HCT116 (cell line): ENCODE data around the gene ALDH1L1. TPM values are rescaled to one million over a fixed set of nuclear protein-coding genes. Genes with fewer than 3 reads are reported as not detected.

Experiments used
- ATAC-seq: fragments of 200-7000 bp; cut with Tn5 transposase; 2 replicates; pipeline ENCODE4 v1.9.1; 2020; ENCODE audit warnings: mild to moderate bottlenecking, moderate library complexity
- BruUV-seq: library from RNA; stranded (reverse); fragments of 400-500 nt; replicated peaks from 2 replicates; lab custom pipeline; 2021; lab: Mats Ljungman, UMichigan
- CTCF ChIA-PET: fragments of 300-600 bp; sonication (Branson Sonifier 250); formaldehyde crosslinking; loops from one replicate; lab custom pipeline; 2021; ENCODE audit warnings: antibody characterized with exemption; lab: Charles Lee
- POLR2A ChIA-PET: fragments of 300-600, 350-600 bp; sonication (Branson Sonifier 250); formaldehyde crosslinking; loops from one replicate; lab custom pipeline; 2021; ENCODE audit warnings: antibody characterized with exemption; lab: Charles Lee
- RAD21 ChIA-PET, 2 experiments: fragments of 300-600 bp; sonication (Branson Sonifier 250); formaldehyde crosslinking; loops; one replicate each; lab custom pipeline; 2023; ENCODE audit warnings: low total read pairs in 2 of 2; ENCODE audit not compliant: uncharacterized antibody in 2 of 2, unreplicated experiment in 2 of 2, low non-redundant PET in 1 of 2; lab: Charles Lee
- DNase-seq: peaks from one replicate; pipeline ENCODE4 v3.0.0-alpha.2; 2010; ENCODE audit warnings: low read depth, low spot score
- H2AFZ ChIP-seq: fragments of 200-600 bp; shearing (Covaris generic), sonication (generic); 2 replicates; pipeline ENCODE4 v1.6.1; 2017; ENCODE audit warnings: low read depth, mixed run types, mixed read lengths, antibody characterized with exemption, low read length; ENCODE audit not compliant: poor library complexity, severe bottlenecking
- H3K27ac ChIP-seq: 2 replicates; pipeline ENCODE4 v1.5.1; 2012; ENCODE audit warnings: low read depth, low read length
- H3K27me3 ChIP-seq: fragments of 200-600 bp; sonication (generic); 2 replicates; pipeline ENCODE4 v1.6.1; 2016; ENCODE audit warnings: mixed run types, low read length, mixed read lengths; ENCODE audit not compliant: insufficient read depth
- H3K36me3 ChIP-seq, 2 experiments: fragments of 200-500 bp in 1 of 2; fragments of 200-600 bp in 1 of 2; sonication (Bioruptor generic) in 1 of 2; sonication (generic) in 1 of 2; 2 replicates each; pipeline versions ENCODE4 v1.5.1 to v1.6.1; 2014 to 2016; ENCODE audit warnings: low read length in 2 of 2, inconsistent platforms in 1 of 2, mixed read lengths in 1 of 2, mixed run types in 1 of 2; ENCODE audit not compliant: insufficient read depth in 2 of 2, control insufficient read depth in 1 of 2
- H3K4me1 ChIP-seq, 2 experiments: fragments of 200-600 bp in 1 of 2; sonication (generic) in 1 of 2; 2 replicates each; pipeline versions ENCODE4 v1.5.1 to v1.6.1; 2012 to 2017; ENCODE audit warnings: low read length in 2 of 2, inconsistent platforms in 1 of 2, mild to moderate bottlenecking in 1 of 2, mixed read lengths in 1 of 2, mixed run types in 1 of 2, moderate library complexity in 1 of 2; ENCODE audit not compliant: insufficient read depth in 2 of 2, control insufficient read depth in 1 of 2
- H3K4me2 ChIP-seq: fragments of 200-600 bp; sonication (generic); 2 replicates; pipeline ENCODE4 v1.6.1; 2017; ENCODE audit warnings: mixed run types, low read length, mixed read lengths
- H3K4me3 ChIP-seq, 2 experiments: fragments of 200-600 bp in 1 of 2; sonication (generic) in 1 of 2; replicated peaks in 1 of 2; 2 replicates each; pipeline ENCODE4 v1.5.1; 2011 to 2016; ENCODE audit warnings: low read length in 2 of 2, control low read depth in 1 of 2, low read depth in 1 of 2, mild to moderate bottlenecking in 1 of 2, mixed read lengths in 1 of 2, mixed run types in 1 of 2
- H3K79me2 ChIP-seq: fragments of 200-600 bp; sonication (generic); 2 replicates; pipeline ENCODE4 v1.6.1; 2017; ENCODE audit warnings: mild to moderate bottlenecking, mixed run types, low read length, moderate library complexity, mixed read lengths; ENCODE audit not compliant: insufficient read depth
- H3K9ac ChIP-seq: fragments of 200-600 bp; sonication (generic); 2 replicates; pipeline ENCODE4 v1.6.1; 2016; ENCODE audit warnings: low read length, mixed read lengths
- H3K9me2 ChIP-seq: fragments of 200-600 bp; sonication (generic), shearing (Covaris generic); 2 replicates; pipeline ENCODE4 v1.6.1; 2017; ENCODE audit warnings: mixed run types, mild to moderate bottlenecking, moderate library complexity; ENCODE audit not compliant: insufficient read depth
- H3K9me3 ChIP-seq, 2 experiments: fragments of 200-500 bp in 1 of 2; fragments of 200-600 bp in 1 of 2; sonication (Bioruptor generic) in 1 of 2; sonication (generic) in 1 of 2; 2 replicates each; pipeline ENCODE4 v1.6.1; 2014 to 2017; ENCODE audit warnings: low read length in 2 of 2, mixed read lengths in 2 of 2, inconsistent platforms in 1 of 2, low read depth in 1 of 2, mild to moderate bottlenecking in 1 of 2, mixed run types in 1 of 2, moderate library complexity in 1 of 2; ENCODE audit not compliant: control insufficient read depth in 1 of 2, insufficient read depth in 1 of 2
- H4K20me1 ChIP-seq: fragments of 200-600 bp; sonication (generic), shearing (Covaris generic); 2 replicates; pipeline ENCODE4 v1.6.1; 2017; ENCODE audit warnings: mixed run types, mild to moderate bottlenecking, moderate library complexity; ENCODE audit not compliant: insufficient read depth
- CBX3 ChIP-seq: IDR thresholded peaks from 2 replicates; pipeline ENCODE4 v1.6.1; 2012; ENCODE audit warnings: low read depth
- CEBPB ChIP-seq: IDR thresholded peaks from 2 replicates; pipeline ENCODE4 v1.6.1; 2012; ENCODE audit warnings: low read depth
- ELF1 ChIP-seq: IDR thresholded peaks from 2 replicates; pipeline ENCODE4 v1.6.1; 2012; ENCODE audit warnings: low read depth, borderline replicate concordance
- EZH2 ChIP-seq: fragments of 200-600 bp; sonication (generic); IDR thresholded peaks from 2 replicates; pipeline ENCODE4 v1.6.1; 2017; ENCODE audit warnings: antibody characterized with exemption, mixed run types
- EZH2phosphoT487 ChIP-seq: fragments of 200-600 bp; IDR thresholded peaks from 2 replicates; pipeline ENCODE4 v1.6.1; 2018; ENCODE audit warnings: antibody characterized with exemption, borderline replicate concordance
- FOSL1 ChIP-seq: IDR thresholded peaks from 2 replicates; pipeline ENCODE4 v1.6.1; 2012; ENCODE audit warnings: low read depth
- JUND ChIP-seq: IDR thresholded peaks from 2 replicates; pipeline ENCODE4 v1.6.1; 2012
- POLR2A ChIP-seq: IDR thresholded peaks from 2 replicates; pipeline ENCODE4 v1.7.0; 2011; ENCODE audit warnings: borderline replicate concordance; ENCODE audit not compliant: insufficient read depth, insufficient read length; ENCODE audit errors: extremely low read depth
- POLR2AphosphoS5 ChIP-seq: IDR thresholded peaks from 2 replicates; pipeline ENCODE4 v1.6.1; 2011; ENCODE audit warnings: mild to moderate bottlenecking, low read depth, low read length, moderate library complexity
- SIN3A ChIP-seq: IDR thresholded peaks from 2 replicates; pipeline ENCODE4 v1.6.1; 2012; ENCODE audit warnings: low read depth
- TCF7L2 ChIP-seq: IDR thresholded peaks from 2 replicates; pipeline ENCODE4 v1.7.0; 2011; ENCODE audit warnings: borderline replicate concordance, inconsistent platforms; ENCODE audit not compliant: insufficient read depth, insufficient read length; ENCODE audit errors: extremely low read depth
- YY1 ChIP-seq: IDR thresholded peaks from 2 replicates; pipeline ENCODE4 v1.6.1; 2011; ENCODE audit warnings: low read length, low read depth, moderate library complexity, mild to moderate bottlenecking; ENCODE audit not compliant: insufficient replicate concordance; ENCODE audit errors: extremely low read depth
- intact Hi-C: fragments of 100-400 bp; cut with micrococcal nuclease; formaldehyde crosslinking; loops from 2 replicates; pipeline ENCODE4 v1.10.0; 2022
- total RNA-seq: library from RNA; stranded (reverse); gene quantifications from one replicate; pipeline ENCODE4 v1.2.1, GENCODE V29; 2021; ENCODE audit not compliant: unreplicated experiment
- TF ChIP-seq, protein P1 (sequence below): IDR thresholded peaks from 2 replicates; pipeline ENCODE4 v1.6.1; 2012
- TF ChIP-seq, protein P2 (sequence below): IDR thresholded peaks from 2 replicates; pipeline ENCODE4 v1.6.1; 2012
- TF ChIP-seq, protein P3 (sequence below): IDR thresholded peaks from 2 replicates; pipeline ENCODE4 v1.6.1; 2012; ENCODE audit warnings: low read depth
- TF ChIP-seq, protein P4 (sequence below), 3 experiments: fragments of 200-600 bp in 1 of 3; sonication (generic) in 1 of 3; IDR thresholded peaks in 2 of 3; conservative IDR thresholded peaks in 1 of 3; 2 replicates each; pipeline ENCODE4 v1.5.1; 2012 to 2017; ENCODE audit warnings: low read depth in 2 of 3, low read length in 2 of 3, antibody characterized with exemption in 1 of 3, borderline replicate concordance in 1 of 3, control low read depth in 1 of 3, mild to moderate bottlenecking in 1 of 3, mixed read lengths in 1 of 3, mixed run types in 1 of 3, moderate library complexity in 1 of 3; ENCODE audit not compliant: insufficient read depth in 1 of 3

The ALDH1L1 gene
- total RNA-seq, 1 experiment from 2014 or later = 0.81 TPM

DNA sequence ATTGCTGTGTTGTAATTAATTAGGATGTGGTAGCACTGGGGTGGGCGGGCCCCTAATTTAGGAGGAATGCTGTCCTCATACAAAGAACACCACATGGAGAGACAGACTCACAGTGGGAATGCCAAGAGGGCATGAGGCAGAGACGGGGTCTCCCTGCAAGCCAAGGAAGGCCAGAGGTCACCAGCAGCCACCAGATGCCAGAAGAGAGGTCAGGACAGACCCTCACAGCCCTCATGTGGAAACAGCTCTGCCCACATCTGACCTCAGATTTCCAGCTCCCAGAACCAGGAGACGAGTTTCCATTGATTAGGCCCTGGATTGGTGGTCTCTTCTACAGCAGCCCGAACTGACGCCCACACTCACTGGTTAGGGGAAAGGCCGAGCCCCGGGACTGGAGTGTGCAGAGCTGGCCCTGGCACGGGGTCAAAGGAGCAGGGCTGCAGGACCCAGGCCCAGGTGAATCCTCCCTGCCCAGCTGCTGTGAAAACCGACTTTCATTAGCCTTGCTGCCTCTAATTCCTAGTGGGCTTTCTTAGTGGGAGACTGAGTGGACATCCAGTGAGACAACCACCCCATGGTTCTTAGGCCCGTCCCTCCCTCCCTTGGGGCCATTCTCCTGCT lies 53.5 kb downstream of the ALDH1L1 start:
- H2AFZ ChIP-seq = no peak overlapping the region
- no peak overlapping the region for H3K27ac ChIP-seq
- ChIA-PET POLR2A (no interaction called here), CTCF (interaction anchor here (1.5 kb wide), 1 partner anchor 13 kb away, joined by 3 read pairs; no protein-coding TSS in a partner anchor), RAD21 (no interaction called here)
- no peak for TF ChIP-seq EZH2
- no peak for TF ChIP-seq JUND
- TF ChIP-seq CBX3 = no peak
- TF ChIP-seq, protein P1, sequence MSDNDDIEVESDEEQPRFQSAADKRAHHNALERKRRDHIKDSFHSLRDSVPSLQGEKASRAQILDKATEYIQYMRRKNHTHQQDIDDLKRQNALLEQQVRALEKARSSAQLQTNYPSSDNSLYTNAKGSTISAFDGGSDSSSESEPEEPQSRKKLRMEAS = no peak
- no peak for TF ChIP-seq TCF7L2
- TF ChIP-seq FOSL1 = no peak
- TF ChIP-seq, protein P2, sequence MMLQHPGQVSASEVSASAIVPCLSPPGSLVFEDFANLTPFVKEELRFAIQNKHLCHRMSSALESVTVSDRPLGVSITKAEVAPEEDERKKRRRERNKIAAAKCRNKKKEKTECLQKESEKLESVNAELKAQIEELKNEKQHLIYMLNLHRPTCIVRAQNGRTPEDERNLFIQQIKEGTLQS = no peak
- TF ChIP-seq, protein P3, sequence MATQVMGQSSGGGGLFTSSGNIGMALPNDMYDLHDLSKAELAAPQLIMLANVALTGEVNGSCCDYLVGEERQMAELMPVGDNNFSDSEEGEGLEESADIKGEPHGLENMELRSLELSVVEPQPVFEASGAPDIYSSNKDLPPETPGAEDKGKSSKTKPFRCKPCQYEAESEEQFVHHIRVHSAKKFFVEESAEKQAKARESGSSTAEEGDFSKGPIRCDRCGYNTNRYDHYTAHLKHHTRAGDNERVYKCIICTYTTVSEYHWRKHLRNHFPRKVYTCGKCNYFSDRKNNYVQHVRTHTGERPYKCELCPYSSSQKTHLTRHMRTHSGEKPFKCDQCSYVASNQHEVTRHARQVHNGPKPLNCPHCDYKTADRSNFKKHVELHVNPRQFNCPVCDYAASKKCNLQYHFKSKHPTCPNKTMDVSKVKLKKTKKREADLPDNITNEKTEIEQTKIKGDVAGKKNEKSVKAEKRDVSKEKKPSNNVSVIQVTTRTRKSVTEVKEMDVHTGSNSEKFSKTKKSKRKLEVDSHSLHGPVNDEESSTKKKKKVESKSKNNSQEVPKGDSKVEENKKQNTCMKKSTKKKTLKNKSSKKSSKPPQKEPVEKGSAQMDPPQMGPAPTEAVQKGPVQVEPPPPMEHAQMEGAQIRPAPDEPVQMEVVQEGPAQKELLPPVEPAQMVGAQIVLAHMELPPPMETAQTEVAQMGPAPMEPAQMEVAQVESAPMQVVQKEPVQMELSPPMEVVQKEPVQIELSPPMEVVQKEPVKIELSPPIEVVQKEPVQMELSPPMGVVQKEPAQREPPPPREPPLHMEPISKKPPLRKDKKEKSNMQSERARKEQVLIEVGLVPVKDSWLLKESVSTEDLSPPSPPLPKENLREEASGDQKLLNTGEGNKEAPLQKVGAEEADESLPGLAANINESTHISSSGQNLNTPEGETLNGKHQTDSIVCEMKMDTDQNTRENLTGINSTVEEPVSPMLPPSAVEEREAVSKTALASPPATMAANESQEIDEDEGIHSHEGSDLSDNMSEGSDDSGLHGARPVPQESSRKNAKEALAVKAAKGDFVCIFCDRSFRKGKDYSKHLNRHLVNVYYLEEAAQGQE = no peak
- no peak for TF ChIP-seq POLR2A
- no peak for TF ChIP-seq CEBPB
- no peak for TF ChIP-seq EZH2phosphoT487
- TF ChIP-seq ELF1 = no peak
- no peak for TF ChIP-seq SIN3A
- TF ChIP-seq, protein P4, sequence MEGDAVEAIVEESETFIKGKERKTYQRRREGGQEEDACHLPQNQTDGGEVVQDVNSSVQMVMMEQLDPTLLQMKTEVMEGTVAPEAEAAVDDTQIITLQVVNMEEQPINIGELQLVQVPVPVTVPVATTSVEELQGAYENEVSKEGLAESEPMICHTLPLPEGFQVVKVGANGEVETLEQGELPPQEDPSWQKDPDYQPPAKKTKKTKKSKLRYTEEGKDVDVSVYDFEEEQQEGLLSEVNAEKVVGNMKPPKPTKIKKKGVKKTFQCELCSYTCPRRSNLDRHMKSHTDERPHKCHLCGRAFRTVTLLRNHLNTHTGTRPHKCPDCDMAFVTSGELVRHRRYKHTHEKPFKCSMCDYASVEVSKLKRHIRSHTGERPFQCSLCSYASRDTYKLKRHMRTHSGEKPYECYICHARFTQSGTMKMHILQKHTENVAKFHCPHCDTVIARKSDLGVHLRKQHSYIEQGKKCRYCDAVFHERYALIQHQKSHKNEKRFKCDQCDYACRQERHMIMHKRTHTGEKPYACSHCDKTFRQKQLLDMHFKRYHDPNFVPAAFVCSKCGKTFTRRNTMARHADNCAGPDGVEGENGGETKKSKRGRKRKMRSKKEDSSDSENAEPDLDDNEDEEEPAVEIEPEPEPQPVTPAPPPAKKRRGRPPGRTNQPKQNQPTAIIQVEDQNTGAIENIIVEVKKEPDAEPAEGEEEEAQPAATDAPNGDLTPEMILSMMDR (IDR thresholded peaks at IDR 0.05 in 2 of 3, conservative IDR thresholded peaks at IDR 0.05 in 1 of 3; ENCODE audit: borderline replicate concordance in 1 of 3, insufficient read depth in 1 of 3, low read depth in 2 of 3, low read length in 2 of 3) = no peak
- TF ChIP-seq POLR2AphosphoS5 = no peak
- TF ChIP-seq YY1 = no peak
- H3K27me3 ChIP-seq = no peaks in the 10 kb centered on the region
- H3K36me3 ChIP-seq = no peaks in the 10 kb centered on the region
- no peaks in the 10 kb centered on the region for H3K79me2 ChIP-seq
- H3K9ac ChIP-seq = no peak overlapping the region
- no TSS peak for BruUV-seq
- DNase-seq (no peak), ATAC-seq (no peak)
- peaks cover 0 to 4% of the 10 kb centered on the region in 2 experiments; a peak in 1 of 4 replicates for H3K4me1 ChIP-seq
- H3K4me2 ChIP-seq = no peak overlapping the region
- no peaks in the 10 kb centered on the region for H3K9me2 ChIP-seq
- no peak overlapping the region for H3K4me3 ChIP-seq
- H3K9me3 ChIP-seq = no peaks in the 10 kb centered on the region
- intact Hi-C loops = no loop called here
- no peaks in the 10 kb centered on the region for H4K20me1 ChIP-seq
